Measurements from ENCODE around the gene EGLN1. TPM values are rescaled to one million over a fixed set of nuclear protein-coding genes. Genes with fewer than 3 reads are reported as not detected.

EGLN1 gene
- total and polyA plus RNA-seq, 10 of the 15 experiments (the other 5 are each of a cell fraction or from before 2014, with no cell fraction given) = 2.4 to 46.6 (median 8.7) TPM

- TF ChIP-seq ZBTB4 (CRISPR knock-in tag; IDR thresholded peaks at IDR 0.05) (no peak), TCF7 (IDR thresholded peaks at IDR 0.05; ENCODE audit: borderline replicate concordance) (no peak), SMARCA5 (IDR thresholded peaks at IDR 0.05) (no peak)
Observed at GRCh38 chr1:231357187-231357772, 64.8 kb downstream of the EGLN1 start (continued).

GRCh38 chr1:231355171-231355570 lies 66.9 kb downstream of the EGLN1 start:
- FAIRE-seq (no peak), DNase-seq (ENCODE audit: low read depth, low spot score) (no peak), ATAC-seq (no peak)
- no peaks in the 10 kb centered on the region for H3K4me1 ChIP-seq (ENCODE audit: control insufficient read depth, insufficient read depth, low read length)
- H3K27ac ChIP-seq (ENCODE audit: control insufficient read depth, insufficient read depth) = no peak overlapping the region
- intact Hi-C loops (cut with micrococcal nuclease; ENCODE audit: unreplicated experiment) (loop anchor here (5.0 kb wide), 1 partner anchor 62 kb away; no protein-coding TSS in a partner anchor), in situ Hi-C loops (cut with MboI) (no loop called here)
- H2AFZ ChIP-seq (ENCODE audit: control insufficient read depth, low read depth, low read length) = no peak overlapping the region
- H3K4me3 ChIP-seq = no peak overlapping the region
- no peaks in the 10 kb centered on the region for H4K20me1 ChIP-seq (ENCODE audit: control insufficient read depth, insufficient read depth)
- 92% methylated on average over 3 of the region's 3 CpGs for WGBS (ENCODE audit: insufficient coverage, insufficient replicate concordance, low lambda C conversion rate, missing lambda C conversion rate)
- RAD21 ChIA-PET (ENCODE audit: unreplicated experiment) = no interaction called here
- H3K36me3 ChIP-seq (ENCODE audit: control insufficient read depth in 2 of 2, insufficient read depth in 2 of 2, low read length in 1 of 2) = no peaks in the 10 kb centered on the region
- H3K27me3 ChIP-seq (replicated peaks in 1 of 2; ENCODE audit: control insufficient read depth in 2 of 2, insufficient read depth in 2 of 2, low read length in 1 of 2) = no peaks in the 10 kb centered on the region
- H3K9me3 ChIP-seq (replicated peaks; ENCODE audit: control insufficient read depth, insufficient read depth, low read length) = no peaks in the 10 kb centered on the region
- POLR2A ChIA-PET = no interaction called here
- H3K79me2 ChIP-seq (ENCODE audit: control insufficient read depth, insufficient read depth, low read length) = no peaks in the 10 kb centered on the region
- CTCF ChIA-PET = interaction anchor here (1.0 to 3.3 kb wide), 6 partner anchors 17 to 243 kb away, joined by 3 to 15 read pairs (median 4); partner anchors contain the start of genes EXOC8 and SPRTN
- SMC1A ChIA-PET (ENCODE audit: uncharacterized antibody, unreplicated experiment) = interaction anchor here (0.9 to 1.2 kb wide), 2 partner anchors 176 to 247 kb away, joined by 3 read pairs; no protein-coding TSS in a partner anchor
- H3K4me2 ChIP-seq (ENCODE audit: control insufficient read depth, insufficient read depth) = no peak overlapping the region
- no TSS peak for BruUV-seq (replicated peaks)
- no peak overlapping the region for H3K9ac ChIP-seq (ENCODE audit: control insufficient read depth, insufficient read depth, low read length)
- TF ChIP-seq RELA (IDR thresholded peaks at IDR 0.05; ENCODE audit: borderline replicate concordance, partially characterized antibody) (no peak), NRF1 (conservative IDR thresholded peaks at IDR 0.05; ENCODE audit: low read depth, low read length) (no peak), MXI1 (IDR thresholded peaks at IDR 0.05; ENCODE audit: low read depth, low read length) (no peak), ATF3 (IDR thresholded peaks at IDR 0.05; ENCODE audit: borderline replicate concordance, extremely low read depth, low read depth, low read length) (no peak), LARP7 (IDR thresholded peaks at IDR 0.05) (no peak), JUNB (IDR thresholded peaks at IDR 0.05) (no peak), SRF (IDR thresholded peaks at IDR 0.05; ENCODE audit: low read depth in 2 of 2, low read length in 2 of 2) (no peak), TBL1XR1 (IDR thresholded peaks at IDR 0.05; ENCODE audit: low read depth, low read length) (no peak), NKRF (conservative IDR thresholded peaks at IDR 0.05) (no peak), TARDBP (IDR thresholded peaks at IDR 0.05; ENCODE audit: borderline replicate concordance) (no peak), SPI1 (IDR thresholded peaks at IDR 0.05; ENCODE audit: borderline replicate concordance, insufficient read depth, low read depth, low read length) (no peak), EGR1 (IDR thresholded peaks at IDR 0.05; ENCODE audit: borderline replicate concordance in 1 of 2, low read depth in 2 of 2, low read length in 2 of 2) (no peak), BMI1 (IDR thresholded peaks at IDR 0.05; ENCODE audit: borderline replicate concordance) (no peak), FOS (IDR thresholded peaks at IDR 0.05; ENCODE audit: borderline replicate concordance, extremely low read depth, insufficient read length) (no peak)

All from GM12878 (cell line).